Activated CD4-positive, alpha-beta T cell treated with anti-CD3 and anti-CD28 coated beads, Interleukin-2, amount 10 ng/mL, durations not matched to agents 7 days and 5 days (primary cell): ENCODE results near the gene DNAJB11. TPM values are rescaled to one million over a fixed set of nuclear protein-coding genes. Genes with fewer than 3 reads are reported as not detected.

Source experiments
- CTCF ChIA-PET: fragments of 350-600 bp; sonication (Branson Sonifier 250); formaldehyde crosslinking; loops from one replicate; lab custom pipeline; 2021; ENCODE audit warnings: antibody characterized with exemption; lab: Charles Lee
- POLR2A ChIA-PET: fragments of 350-600 bp; sonication (Branson Sonifier 250); formaldehyde crosslinking; loops from one replicate; lab custom pipeline; 2021; ENCODE audit warnings: antibody characterized with exemption; lab: Charles Lee
- DNase-seq: peaks from one replicate; pipeline ENCODE4 v3.0.0-alpha.2; 2020
- H3K27ac Mint-ChIP-seq: one replicate; pipeline ENCODE4 v1.8.0; 2021; ENCODE audit warnings: mild to moderate bottlenecking, moderate library complexity, mixed read lengths
- H3K27me3 Mint-ChIP-seq: one replicate; pipeline ENCODE4 v1.8.0; 2021; ENCODE audit warnings: mixed read lengths
- H3K36me3 Mint-ChIP-seq: one replicate; pipeline ENCODE4 v1.8.0; 2021; ENCODE audit warnings: low read depth, mixed read lengths
- H3K4me1 Mint-ChIP-seq: one replicate; pipeline ENCODE4 v1.8.0; 2021; ENCODE audit warnings: mixed read lengths
- H3K4me3 Mint-ChIP-seq: one replicate; pipeline ENCODE4 v1.8.0; 2021; ENCODE audit warnings: mild to moderate bottlenecking, moderate library complexity, mixed read lengths
- H3K9me3 Mint-ChIP-seq: one replicate; pipeline ENCODE4 v1.8.0; 2021; ENCODE audit warnings: mixed read lengths
- total RNA-seq, 2 experiments: library from RNA; stranded (reverse); gene quantifications; one replicate each; pipeline ENCODE4 v1.2.3, GENCODE V29; 2021

DNAJB11 gene
- total RNA-seq, 2 experiments from 2014 or later: 54.9 to 57.3 TPM

GRCh38 chr3:186534113-186534669, 36.3 kb upstream of the DNAJB11 start:
- ChIA-PET POLR2A (interaction anchor here (0.7 kb wide), 1 partner anchor 30 kb away, joined by 4 read pairs; no protein-coding TSS in a partner anchor), CTCF (interaction anchor here (0.7 to 2.5 kb wide), 7 partner anchors 15 to 591 kb away, joined by 3 to 7 read pairs (median 3); no protein-coding TSS in a partner anchor)
- H3K4me3 Mint-ChIP-seq: no peak overlapping the region
- H3K4me1 Mint-ChIP-seq: peaks cover 35% of the 10 kb centered on the region
- H3K27ac Mint-ChIP-seq: peak overlapping the region; percentile 0
- peak; percentile 51 for DNase-seq
- H3K36me3 Mint-ChIP-seq: peaks cover 4% of the 10 kb centered on the region
- peaks cover 2% of the 10 kb centered on the region for H3K9me3 Mint-ChIP-seq
- no peaks in the 10 kb centered on the region for H3K27me3 Mint-ChIP-seq

- Mint-ChIP-seq H3K27ac (no peak overlapping the region), H3K36me3 (no peaks in the 10 kb centered on the region)
- POLR2A ChIA-PET: no interaction called here
These were observed 33.4 kb upstream of the DNAJB11 start for GRCh38 chr3:186536883-186537844.

GRCh38 chr3:186538779-186539178, 31.7 kb upstream of the DNAJB11 start:
- ChIA-PET POLR2A (no interaction called here), CTCF (interaction anchor here (0.9 to 4.7 kb wide), 7 partner anchors 13 to 556 kb away, joined by 3 to 40 read pairs (median 4); no protein-coding TSS in a partner anchor)
- Mint-ChIP-seq H3K27ac (no peak overlapping the region), H3K36me3 (no peaks in the 10 kb centered on the region), H3K4me3 (no peak overlapping the region), H3K4me1 (peaks cover 34% of the 10 kb centered on the region), H3K27me3 (no peaks in the 10 kb centered on the region), H3K9me3 (no peaks in the 10 kb centered on the region)
- no peak for DNase-seq

More at GRCh38 chr3:186536883-186537844, 33.4 kb upstream of the DNAJB11 start:
- Mint-ChIP-seq H3K4me3 (no peak overlapping the region), H3K9me3 (no peaks in the 10 kb centered on the region), H3K4me1 (peaks cover 41% of the 10 kb centered on the region), H3K27me3 (no peaks in the 10 kb centered on the region)
- no peak for DNase-seq
- CTCF ChIA-PET: interaction anchor here (0.7 to 1.6 kb wide), 6 partner anchors 11 to 295 kb away, joined by 3 to 7 read pairs (median 4); no protein-coding TSS in a partner anchor

GRCh38 chr3:186540221-186540834, 30.2 kb upstream of the DNAJB11 start:
- H3K4me3 Mint-ChIP-seq: no peak overlapping the region
- ChIA-PET CTCF (interaction anchor here (0.6 to 4.7 kb wide), 31 partner anchors 8 to 597 kb away, joined by 3 to 40 read pairs (median 4); partner anchors contain the start of gene DNAJB11), POLR2A (interaction anchor here (0.6 to 0.7 kb wide), 2 partner anchors 264 to 595 kb away, joined by 3 to 4 read pairs; no protein-coding TSS in a partner anchor)
- H3K27me3 Mint-ChIP-seq: no peaks in the 10 kb centered on the region
- DNase-seq: peak; percentile 87
- H3K27ac Mint-ChIP-seq: no peak overlapping the region
- peaks cover 3% of the 10 kb centered on the region for H3K36me3 Mint-ChIP-seq
- peaks cover 19% of the 10 kb centered on the region for H3K4me1 Mint-ChIP-seq
- H3K9me3 Mint-ChIP-seq: no peaks in the 10 kb centered on the region

GRCh38 chr3:186540835-186541226, 29.7 kb upstream of the DNAJB11 start:
- no peak overlapping the region for H3K27ac Mint-ChIP-seq
- H3K27me3 Mint-ChIP-seq: no peaks in the 10 kb centered on the region
- no peak for DNase-seq
- H3K4me1 Mint-ChIP-seq: peaks cover 16% of the 10 kb centered on the region
- POLR2A ChIA-PET: interaction anchor here (0.7 kb wide), 1 partner anchor 264 kb away, joined by 3 read pairs; no protein-coding TSS in a partner anchor
- no peak overlapping the region for H3K4me3 Mint-ChIP-seq
- CTCF ChIA-PET: interaction anchor here (1.0 to 4.7 kb wide), 21 partner anchors 8 to 597 kb away, joined by 3 to 40 read pairs (median 5); partner anchors contain the start of gene DNAJB11
- H3K9me3 Mint-ChIP-seq: no peaks in the 10 kb centered on the region
- H3K36me3 Mint-ChIP-seq: peaks cover 3% of the 10 kb centered on the region

GRCh38 chr3:186544281-186544680, 26.2 kb upstream of the DNAJB11 start, which contains the start of gene CRYGS:
CRYGS (minus strand) TSS chr3:186544380; CDS start chr3:186544326, 54 bp downstream.
- DNase-seq: no peak
- Mint-ChIP-seq H3K36me3 (peaks cover 8% of the 10 kb centered on the region), H3K27ac (no peak within 1 kb of the TSS), H3K4me3 (no peak within 1 kb of the TSS), H3K9me3 (no peaks in the 10 kb centered on the region), H3K4me1 (peaks cover 10% of the 10 kb centered on the region), H3K27me3 (no peaks in the 10 kb centered on the region)
- CTCF ChIA-PET: interaction anchor here (1.4 kb wide), 1 partner anchor 284 kb away, joined by 3 read pairs; no protein-coding TSS in a partner anchor
- POLR2A ChIA-PET: no interaction called here

GRCh38 chr3:186549497-186549896, 21.0 kb upstream of the DNAJB11 start:
- Mint-ChIP-seq H3K9me3 (no peaks in the 10 kb centered on the region), H3K36me3 (peaks cover 17% of the 10 kb centered on the region), H3K4me1 (no peaks in the 10 kb centered on the region), H3K27me3 (no peaks in the 10 kb centered on the region), H3K4me3 (no peak overlapping the region), H3K27ac (no peak overlapping the region)
- POLR2A ChIA-PET: no interaction called here
- no peak for DNase-seq
- CTCF ChIA-PET: interaction anchor here (1.0 to 1.5 kb wide), 3 partner anchors 9 to 67 kb away, joined by 3 to 4 read pairs (median 3); no protein-coding TSS in a partner anchor

GRCh38 chr3:186551387-186551786, 19.1 kb upstream of the DNAJB11 start:
- Mint-ChIP-seq H3K27ac (no peak overlapping the region), H3K27me3 (no peaks in the 10 kb centered on the region), H3K9me3 (no peaks in the 10 kb centered on the region), H3K4me3 (no peak overlapping the region), H3K4me1 (no peaks in the 10 kb centered on the region), H3K36me3 (peaks cover 21% of the 10 kb centered on the region)
- CTCF ChIA-PET: interaction anchor here (0.9 to 1.4 kb wide), 2 partner anchors 10 to 568 kb away, joined by 3 to 5 read pairs; no protein-coding TSS in a partner anchor
- DNase-seq: no peak
- POLR2A ChIA-PET: no interaction called here

GRCh38 chr3:186552408-186553031, 18.0 kb upstream of the DNAJB11 start:
- no peaks in the 10 kb centered on the region for H3K9me3 Mint-ChIP-seq
- H3K4me1 Mint-ChIP-seq: no peaks in the 10 kb centered on the region
- no peaks in the 10 kb centered on the region for H3K27me3 Mint-ChIP-seq
- DNase-seq: no peak
- CTCF ChIA-PET: interaction anchor here (0.9 to 1.4 kb wide), 2 partner anchors 11 to 569 kb away, joined by 3 to 5 read pairs; no protein-coding TSS in a partner anchor
- H3K27ac Mint-ChIP-seq: no peak overlapping the region
- H3K4me3 Mint-ChIP-seq: no peak overlapping the region
- POLR2A ChIA-PET: no interaction called here
- peaks cover 28% of the 10 kb centered on the region for H3K36me3 Mint-ChIP-seq

DNA sequence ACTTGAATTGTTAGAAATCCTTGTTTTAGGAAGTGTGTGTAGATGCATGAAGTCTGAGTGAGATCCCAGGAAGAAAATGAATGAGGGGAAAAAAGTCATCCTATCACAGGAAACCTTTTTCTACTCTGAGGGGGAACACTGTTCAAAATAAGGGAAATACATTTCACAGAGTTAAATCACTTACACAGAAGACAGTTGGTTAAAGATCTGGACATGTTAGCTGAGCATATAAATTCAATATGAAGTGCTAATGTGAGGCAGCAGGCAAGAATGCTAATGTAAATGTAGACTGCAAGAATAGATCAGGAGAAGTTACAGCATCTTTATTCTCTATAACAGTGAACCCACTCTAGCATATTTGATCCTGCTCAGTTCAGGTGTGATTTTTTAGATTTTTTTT, 5.9 kb upstream of the DNAJB11 start:
- DNase-seq: no peak
- Mint-ChIP-seq H3K36me3 (peaks cover 16% of the 10 kb centered on the region), H3K27ac (no peak overlapping the region), H3K4me3 (no peak overlapping the region), H3K4me1 (peaks cover 57% of the 10 kb centered on the region), H3K9me3 (no peaks in the 10 kb centered on the region), H3K27me3 (no peaks in the 10 kb centered on the region)
- CTCF ChIA-PET: no interaction called here
- POLR2A ChIA-PET: interaction anchor here (0.7 kb wide), 1 partner anchor 31 kb away, joined by 4 read pairs; no protein-coding TSS in a partner anchor

- Mint-ChIP-seq H3K4me3 (peak overlapping the region; percentile 89), H3K9me3 (no peaks in the 10 kb centered on the region), H3K27ac (peak overlapping the region; percentile 95), H3K27me3 (no peaks in the 10 kb centered on the region), H3K4me1 (peaks cover 63% of the 10 kb centered on the region), H3K36me3 (peaks cover 10% of the 10 kb centered on the region)
- CTCF ChIA-PET: interaction anchor here (1.0 to 2.9 kb wide), 3 partner anchors 10 to 49 kb away, joined by 3 to 8 read pairs (median 3); no protein-coding TSS in a partner anchor
- DNase-seq: no peak
- POLR2A ChIA-PET: no interaction called here
These were observed 3.8 kb upstream of the DNAJB11 start for GRCh38 chr3:186566772-186567071.
